CD4-positive, alpha-beta T cell treated with Interleukin-15 for 4 hours (primary cell): ENCODE measurements around the gene ABCC6.
"Not testable (repeated sequence)": the region's sequence is repeated elsewhere in the genome, so short reads cannot be mapped to it uniquely, and the experiment has no call there.

Experiments
- DNase-seq: peaks from one replicate; pipeline ENCODE4 v3.0.0-alpha.2; 2020; ENCODE audit warnings: low spot score

The ABCC6 gene

DNA sequence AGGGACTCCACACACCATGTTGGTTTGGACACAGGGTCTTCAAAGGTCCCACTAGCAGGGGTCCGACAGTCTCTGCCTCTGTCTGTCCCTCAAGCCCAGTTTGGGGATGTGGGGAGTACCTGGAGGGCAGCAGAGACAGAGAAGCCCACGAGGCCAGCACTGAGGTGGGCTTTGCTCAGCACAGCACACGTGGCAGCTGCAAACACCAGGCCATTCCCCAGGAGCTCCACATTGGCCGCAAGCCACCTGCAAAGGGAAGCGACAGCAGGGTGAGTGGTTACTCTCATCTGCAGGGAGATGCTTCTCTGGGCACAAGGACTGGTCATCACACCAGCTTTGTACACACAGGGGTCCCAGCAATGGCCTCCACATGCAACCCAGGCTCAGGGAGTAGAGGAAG lies 62.0 kb downstream of the ABCC6 start:
- no peak for DNase-seq

DNA sequence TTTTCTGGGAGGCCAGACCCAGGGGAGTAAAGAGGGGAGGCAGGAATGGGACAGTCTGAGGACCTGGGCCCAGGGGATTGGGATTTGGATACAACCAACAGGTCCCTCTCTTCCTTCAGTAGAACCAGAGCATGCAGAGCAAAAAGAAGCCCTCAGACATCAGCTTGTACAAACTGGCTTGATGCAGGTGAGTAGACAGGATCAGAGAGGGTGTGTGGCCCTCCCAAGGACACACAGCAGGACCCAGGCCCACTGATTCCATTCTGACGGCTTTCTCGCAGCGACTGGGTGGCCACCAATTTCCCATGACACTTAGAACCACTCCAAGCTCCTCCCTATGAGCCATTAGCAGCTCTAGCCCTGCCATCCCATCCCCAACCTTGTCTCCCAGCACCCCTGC lies 63.6 kb downstream of the ABCC6 start:
- DNase-seq, result no peak

DNA sequence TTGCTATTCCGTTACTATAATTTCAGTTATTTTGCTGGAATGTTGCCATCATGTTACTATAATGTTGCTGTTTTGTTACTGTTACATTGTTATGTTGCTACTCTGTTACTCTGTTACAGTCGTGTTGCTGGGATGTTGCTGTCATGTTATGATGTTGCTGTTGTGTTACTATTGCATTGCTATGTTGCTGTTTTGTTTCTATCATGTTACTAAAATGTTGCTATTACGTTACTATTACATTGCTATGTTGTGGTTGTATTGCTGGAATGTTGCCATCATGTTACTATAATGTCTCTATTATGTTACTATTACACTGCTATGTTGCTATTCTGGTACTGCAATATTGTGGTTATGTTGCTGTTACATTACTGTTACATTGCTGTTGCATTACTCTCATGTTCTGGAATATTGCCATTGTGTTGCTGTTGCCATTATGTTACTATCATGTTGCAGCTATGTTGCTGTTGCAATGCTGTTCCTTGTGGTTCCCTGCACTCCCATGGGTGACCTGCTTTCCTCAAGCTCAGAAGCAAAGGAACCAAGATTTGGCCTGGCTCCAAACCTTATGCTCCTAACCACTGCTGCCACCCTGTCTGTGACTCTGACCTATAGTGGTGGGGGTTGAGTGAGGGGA lies 64.4 kb downstream of the ABCC6 start:
- DNase-seq, result no peak

DNA sequence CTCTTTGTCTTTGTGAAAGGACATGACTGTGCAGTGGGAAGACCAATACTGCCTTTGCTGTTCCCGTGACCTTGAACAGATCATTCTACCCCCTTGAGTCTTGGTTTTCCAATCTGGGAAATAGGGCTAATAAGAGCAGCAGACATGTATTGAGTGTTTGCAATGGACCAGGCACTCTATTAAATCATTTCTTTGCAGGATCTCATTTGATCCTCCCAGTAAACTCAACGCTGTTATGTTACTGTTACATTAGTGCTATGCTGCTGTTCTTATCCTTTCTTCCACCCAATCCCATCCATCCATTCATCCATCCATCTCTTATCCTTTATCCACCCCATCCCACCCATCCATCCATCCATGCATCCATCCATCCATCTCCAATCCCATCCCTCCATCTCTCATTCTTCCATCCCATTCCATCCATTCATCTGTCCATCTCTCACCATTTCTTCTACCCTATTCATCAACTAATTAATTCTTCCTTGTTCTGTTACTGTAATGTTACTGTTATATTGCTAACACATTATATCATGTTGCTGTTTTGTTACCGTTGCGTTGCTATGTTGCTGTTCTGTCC lies 65.1 kb downstream of the ABCC6 start:
- no peak for DNase-seq

DNA sequence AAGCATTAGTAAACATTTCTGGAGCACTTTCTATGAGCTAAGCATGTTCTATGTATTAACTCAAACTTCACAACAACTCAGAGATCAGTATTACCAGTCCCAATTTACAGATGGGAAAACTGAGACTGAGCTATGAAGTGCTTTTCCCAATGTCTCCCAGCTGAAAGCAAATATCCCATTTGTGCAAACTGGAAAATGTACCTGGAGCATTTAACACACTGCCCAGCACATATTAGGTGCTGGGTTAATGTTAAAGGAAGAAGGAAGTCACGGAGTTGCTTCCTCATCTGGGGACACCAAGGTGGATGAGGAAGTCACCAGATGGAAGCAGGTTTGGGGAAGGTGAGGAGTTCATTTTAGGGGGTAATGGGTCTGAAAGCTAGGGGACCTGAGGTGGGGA lies 66.1 kb downstream of the ABCC6 start:
- no peak for DNase-seq

DNA sequence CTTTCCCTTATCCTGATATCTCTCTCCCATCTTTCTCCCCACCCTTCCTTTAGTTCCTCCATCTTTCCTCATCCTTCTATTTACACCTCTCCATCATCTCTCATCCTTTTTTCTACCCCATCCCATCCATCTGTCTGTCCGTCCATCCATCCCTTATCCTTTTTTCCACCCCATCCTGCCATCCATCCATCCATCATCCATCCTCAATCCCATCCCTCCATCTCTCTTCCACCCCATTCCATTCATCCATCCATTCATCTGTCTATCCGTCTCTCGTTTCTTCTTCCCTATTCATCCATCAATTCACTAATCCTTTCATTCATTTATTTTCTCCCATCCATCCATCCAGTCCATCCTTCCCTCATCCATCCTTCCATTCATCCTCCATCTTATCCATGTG lies 68.1 kb downstream of the ABCC6 start:
- no peak for DNase-seq

DNA sequence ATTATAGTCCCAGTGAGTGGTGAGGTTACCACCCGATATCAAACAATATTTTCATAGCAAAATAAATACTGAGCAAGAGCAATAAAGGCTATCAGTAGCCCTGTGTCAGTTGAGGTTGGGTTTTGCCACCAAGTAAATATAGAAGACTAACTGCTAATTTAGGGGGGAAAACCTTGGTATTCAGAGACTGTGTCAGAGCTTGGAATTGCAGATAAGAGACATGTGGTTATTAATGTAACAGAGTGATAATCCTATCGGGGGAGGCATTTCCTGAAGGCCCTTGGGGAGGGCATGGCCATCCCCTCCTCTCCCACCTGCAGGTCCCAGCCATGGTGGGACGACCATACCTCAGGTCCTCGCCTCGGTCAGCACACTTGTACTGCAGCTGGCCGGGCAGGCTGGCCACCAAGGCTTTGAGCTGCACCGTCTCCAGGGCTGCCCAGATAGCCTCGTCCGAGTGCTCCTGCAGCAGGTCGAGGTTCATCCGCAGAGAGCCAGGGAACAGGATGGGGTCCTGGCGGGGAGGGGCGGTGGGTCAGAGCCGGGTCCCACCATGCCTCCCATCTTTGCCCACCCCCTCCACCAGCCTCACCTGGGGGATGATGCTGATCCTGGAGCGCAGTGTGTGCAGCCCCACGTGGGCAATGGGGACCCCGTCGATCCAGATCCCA lies 68.9 kb downstream of the ABCC6 start:
- no peak for DNase-seq

DNA sequence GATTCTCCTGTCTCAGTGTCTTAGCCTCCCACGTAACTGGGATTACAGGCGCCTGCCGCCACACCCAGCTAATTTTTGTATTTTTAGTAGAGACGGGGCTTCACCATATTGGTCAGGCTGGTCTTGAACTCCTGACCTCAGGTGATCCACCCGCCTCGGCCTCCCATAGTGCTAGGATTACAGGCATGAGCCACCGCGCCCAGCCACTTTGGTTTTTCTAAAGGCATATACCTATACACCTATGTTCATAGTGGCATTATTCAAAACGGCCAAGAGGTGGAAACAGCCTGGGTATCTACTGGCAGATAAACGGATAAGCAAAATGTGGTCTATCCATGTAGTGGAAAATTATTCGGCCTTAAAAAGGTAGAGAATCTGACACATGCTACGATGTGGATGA lies 70.3 kb downstream of the ABCC6 start:
- not testable (repeated sequence) for DNase-seq

DNA sequence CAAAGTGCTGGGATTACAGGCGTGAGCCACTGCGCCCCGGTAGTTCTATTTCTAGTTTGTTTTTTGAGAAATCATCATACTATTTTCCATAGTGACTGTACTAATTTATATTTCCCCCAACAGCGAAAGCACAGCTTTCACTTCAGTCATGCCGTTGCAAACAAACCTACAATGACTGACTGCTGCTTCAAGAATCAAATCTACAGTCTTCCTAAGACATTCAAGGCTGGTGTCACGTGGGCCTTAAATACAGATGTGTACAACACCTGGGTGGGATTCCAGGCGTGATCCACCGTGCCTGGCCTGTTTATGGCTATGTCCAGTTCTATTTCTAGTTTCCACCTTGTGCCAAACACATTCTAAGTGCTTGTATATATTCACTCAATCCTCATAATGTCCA lies 72.0 kb downstream of the ABCC6 start:
- DNase-seq, result no peak

DNA sequence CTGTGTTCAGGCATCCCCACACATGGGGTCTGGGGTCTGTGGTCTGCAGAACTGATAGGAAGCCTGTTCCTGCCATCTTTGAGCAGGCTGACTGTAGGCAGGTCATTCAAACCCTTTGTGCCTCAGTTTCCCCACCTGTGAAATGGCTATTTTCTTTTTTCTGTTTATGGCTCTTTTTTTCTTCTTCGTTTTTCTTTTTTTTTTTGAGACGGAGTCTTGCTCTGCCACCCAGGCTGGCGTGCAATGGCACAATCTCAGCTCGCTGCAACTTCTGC lies 72.5 kb downstream of the ABCC6 start:
- DNase-seq, result no peak

DNA sequence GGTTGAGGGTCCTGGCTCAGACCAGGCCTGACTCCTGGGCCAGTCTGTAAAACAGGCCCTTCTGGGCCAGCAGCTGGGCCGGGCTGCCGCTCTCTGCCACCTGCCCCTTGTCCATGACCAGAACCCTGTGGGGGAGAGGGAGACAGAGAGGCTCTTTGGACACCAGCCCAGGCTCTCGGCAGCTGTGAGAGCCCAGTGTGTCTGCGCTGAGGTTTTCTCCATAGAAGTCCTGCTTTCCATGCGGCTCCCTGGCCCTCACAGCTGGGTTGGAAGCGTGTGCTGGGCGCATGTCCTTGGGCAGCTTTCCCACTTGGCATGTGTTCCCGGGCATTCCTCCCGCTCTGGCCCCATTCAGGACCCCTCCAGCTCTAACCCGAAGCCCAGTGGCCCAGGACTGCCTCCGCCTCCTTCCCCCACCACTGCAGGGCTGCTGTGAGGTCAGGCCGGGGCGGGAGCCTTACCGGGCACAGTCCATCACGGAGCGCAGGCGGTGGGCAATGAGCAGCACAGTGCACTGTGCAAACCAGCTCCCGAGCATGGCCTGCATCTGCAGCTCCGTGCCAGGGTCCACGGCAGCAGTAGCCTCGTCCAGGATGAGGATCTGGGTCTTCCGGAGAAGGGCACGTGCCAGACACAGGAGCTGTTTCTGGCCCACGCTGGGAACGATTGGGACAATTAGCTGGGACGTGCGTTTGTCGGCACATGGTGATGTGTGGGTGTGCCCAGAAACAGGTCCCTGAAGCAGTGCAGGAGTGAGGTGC lies 73.0 kb downstream of the ABCC6 start:
- DNase-seq, result no peak

DNA sequence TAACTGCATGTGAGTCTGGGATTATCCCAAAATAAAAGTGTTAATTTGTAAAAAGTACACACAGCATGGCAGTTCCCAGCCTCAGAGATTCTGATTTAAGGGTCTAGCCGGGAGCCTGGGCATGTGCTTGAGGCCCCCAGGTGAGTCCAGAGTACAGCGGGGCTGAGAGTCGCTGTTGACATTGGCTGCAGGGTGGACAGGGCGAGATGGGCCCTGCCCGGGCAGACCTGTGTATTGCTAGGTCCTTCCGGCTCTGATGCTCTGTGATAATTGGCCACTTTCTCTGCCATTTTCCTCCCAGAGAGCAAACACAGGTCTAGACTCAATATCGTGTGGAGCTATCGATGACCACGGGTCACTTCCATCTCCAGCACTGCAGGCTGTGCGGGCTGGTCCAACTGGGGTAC lies 73.6 kb downstream of the ABCC6 start:
- no peak for DNase-seq

DNA sequence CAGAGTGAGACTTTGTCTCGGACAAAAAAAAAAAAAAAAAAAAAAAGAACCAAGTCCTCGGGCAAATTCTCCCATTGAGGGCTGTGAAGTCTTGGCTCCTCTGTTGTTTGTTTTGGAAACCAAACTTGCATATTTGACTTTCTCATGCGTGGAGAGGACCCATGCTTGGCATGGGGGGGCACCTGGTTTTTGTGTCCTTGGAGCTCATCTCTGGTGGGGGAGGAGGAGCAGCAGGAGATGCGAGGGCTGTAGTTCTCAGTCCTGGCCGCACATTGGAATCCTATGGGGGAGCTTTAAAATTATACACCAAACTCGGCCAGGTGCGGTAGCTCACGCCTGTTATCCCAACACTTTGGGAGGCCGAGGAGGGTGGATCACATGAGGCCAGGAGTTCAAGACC lies 74.5 kb downstream of the ABCC6 start:
- DNase-seq, result no peak

DNA sequence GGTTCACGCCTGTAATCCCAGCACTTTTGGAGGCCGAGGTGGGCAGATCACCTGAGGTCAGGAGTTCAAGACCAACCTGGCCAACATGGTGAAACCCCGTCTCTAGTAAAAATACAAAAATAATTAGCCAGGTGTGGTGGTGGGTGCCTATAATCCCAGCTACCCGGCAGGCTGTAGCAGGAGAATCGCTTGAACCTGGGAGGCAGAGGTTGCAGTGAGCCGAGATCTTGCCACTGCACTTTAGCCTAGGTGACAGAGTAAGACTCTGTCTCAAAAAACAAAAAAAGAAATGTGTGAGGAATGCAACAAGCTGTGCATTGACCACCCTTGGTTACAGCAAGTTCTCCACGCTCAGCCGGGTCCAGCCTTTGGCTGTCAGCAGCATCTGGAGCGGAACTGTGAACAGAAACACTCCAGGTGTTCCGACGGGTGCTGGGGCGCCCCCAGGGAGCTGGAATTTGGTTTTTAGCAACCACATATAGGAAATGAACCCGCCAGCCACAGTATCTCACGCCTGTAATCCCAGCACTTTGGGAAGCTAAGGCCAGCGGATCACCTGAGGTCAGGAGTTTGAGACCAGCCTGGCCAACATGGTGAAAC lies 75.2 kb downstream of the ABCC6 start:
- not testable (repeated sequence) for DNase-seq

DNA sequence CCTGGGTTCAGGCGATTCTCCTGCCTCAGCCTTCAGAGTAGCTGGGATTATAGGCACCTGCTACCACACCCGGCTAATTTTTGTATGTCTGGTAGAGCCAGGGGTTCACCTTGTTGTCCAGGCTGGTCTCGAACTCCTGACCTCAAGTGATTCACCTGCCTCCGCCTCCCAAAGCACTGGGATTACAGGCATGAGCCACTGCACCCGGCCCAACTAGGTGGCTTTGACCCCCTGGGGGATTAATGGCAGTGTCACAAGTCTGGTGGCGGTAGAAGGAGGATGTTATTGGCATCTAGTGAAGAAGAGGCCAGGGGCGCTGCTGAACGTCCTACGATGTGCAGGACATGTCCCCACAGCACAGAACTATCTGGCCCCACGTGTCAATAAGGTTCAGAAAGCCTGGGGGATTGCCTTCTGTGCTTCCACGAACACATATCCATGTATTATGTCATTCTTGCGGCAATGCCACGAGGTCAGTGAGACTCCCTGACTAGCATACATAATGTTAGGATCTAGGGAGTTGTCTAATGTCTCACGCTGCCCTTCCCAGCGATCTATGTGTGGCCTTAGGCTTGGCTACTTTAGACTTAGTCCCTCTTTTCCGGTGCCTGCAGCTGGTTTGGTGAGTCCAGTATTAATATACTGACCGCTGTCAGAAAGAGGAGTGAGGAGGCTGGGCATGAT lies 75.8 kb downstream of the ABCC6 start:
- DNase-seq, result no peak

DNA sequence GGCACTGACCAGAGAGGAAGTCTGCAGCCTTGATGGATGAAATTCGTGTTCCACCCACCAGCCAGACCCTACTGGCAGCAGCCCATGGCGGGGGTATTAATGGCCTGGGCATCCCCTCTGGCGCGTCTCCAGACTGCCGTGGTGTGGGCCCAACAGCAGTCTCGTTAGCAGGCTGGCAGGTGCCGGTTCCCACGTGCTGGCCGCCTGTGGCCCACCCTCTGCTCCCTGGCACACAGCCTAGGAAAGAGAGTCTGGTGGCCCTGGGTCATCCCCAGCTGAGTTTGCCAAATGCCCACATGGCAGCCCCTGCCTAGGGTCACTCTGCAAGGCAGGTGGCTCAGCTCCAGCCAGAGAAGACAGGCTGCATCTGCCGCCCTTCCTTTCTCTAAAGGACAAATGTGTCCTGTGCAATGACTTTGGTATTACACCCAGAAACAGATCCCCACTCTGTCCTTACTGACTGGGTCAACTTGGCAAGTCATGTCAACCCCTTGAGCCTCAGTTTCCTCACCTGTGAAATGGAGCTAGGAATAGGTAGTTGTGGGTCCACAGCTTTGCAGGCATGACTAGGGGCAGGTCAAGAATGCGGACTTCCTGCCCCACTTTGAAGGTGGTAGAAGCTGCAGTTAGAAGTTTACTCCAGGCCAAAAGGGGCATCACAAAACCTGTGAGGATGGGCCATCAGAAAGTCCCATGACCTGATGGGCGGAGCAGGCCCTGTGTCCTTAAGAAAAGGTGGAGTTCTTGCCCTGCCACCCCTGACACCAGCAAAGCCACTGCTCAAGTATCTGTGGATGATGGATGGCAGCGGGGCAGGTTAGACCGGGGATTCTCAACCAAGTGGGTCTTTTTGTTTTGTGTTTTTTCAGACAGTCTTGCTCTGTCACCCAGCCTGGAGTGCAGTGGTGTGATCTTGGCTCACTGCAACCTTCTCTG lies 76.6 kb downstream of the ABCC6 start:
- no peak for DNase-seq

DNA sequence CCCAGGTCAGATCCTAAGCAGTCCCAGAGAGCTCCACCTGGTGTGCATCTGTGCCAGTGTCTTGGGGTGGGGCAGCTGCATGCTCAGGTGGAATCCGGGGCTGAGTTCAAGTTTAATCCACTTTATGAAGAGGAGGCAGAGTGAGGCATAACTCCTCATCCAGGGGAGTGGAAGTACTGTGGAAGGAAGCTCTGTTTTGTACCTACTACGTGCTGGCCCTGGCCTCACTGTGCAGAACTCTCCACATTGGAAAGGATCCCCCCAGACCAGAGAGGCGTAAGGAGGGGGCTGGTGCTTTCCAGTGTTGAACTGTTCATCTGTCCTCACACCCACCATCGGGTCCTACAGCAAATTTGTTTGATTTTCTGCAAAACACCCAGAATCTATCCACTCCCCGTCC lies 78.0 kb downstream of the ABCC6 start:
- no peak for DNase-seq

DNA sequence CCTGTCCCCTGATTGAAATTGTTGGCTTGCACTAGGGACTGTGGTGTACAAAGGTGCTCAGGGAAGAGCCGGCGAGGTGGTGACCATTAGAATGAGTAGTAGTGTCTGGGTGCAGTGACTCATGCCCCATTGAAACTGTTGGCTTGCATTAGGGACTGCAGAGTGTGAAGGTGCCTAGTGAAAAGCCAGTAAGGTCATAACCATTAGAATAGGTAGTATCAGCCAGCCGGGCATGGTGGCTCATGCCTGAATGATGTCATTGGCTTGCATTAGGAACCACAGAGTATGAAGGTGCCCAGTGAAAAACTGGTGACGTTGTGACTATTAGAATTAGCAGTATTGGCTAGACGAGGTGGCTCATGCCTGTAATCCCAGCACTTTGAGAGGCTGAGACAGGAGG lies 78.9 kb downstream of the ABCC6 start:
- DNase-seq, result no peak

DNA sequence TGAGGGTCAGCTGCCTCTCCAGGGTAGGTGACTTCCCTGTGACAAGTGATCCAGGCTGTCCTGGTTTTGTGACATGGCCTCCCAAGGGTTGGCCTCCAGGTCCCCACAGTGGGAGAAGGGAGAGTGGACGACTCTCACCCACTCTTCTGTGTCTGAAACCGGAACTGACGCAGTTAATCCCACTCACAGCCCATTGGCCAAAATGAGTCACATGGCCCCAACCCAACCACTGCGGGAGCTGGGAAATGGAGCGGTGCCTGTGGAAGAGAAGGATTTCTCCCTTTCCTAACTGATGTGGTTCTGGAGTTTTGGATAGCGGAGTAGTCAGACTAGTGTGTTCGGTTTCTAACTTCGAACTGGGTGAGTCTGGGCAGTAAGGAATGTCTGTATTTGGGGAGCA lies 79.4 kb downstream of the ABCC6 start:
- no peak for DNase-seq

DNA sequence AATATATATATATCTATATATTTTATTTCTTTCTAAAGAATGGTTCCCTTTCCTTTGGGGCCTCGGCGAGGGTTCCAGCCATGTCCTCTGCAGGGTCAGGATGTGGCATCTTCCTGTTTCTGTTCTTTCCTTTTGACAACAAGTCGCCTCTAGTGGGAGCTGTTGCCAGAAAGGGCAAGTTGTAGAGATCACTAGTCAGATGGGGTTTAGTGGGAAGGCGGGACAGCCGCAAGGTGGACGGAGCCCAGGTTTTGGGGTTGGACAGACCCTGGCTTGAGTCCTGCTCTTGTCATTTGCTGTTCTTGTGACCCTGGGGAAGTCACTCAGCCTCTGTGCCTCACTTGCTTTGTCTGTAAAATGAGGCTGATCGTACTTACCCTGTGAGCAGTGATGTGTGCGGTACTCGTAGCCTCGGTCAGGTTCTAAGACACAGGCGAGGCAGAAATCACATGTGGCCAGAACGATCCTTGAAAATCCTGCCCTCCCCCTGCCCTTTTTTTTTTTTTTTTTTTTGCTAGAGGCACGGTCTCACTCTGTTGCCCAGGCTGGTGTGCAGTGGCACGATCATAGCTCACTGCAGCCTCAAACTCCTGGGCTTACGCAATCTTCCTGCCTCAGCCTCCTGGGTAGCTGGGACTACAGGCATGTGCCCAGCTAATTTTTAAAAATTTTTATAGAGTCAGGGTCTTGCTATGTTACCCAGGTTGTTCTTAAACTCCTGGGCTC lies 80.1 kb downstream of the ABCC6 start:
- DNase-seq, result peak; percentile 8
